Fibroblast of lung (primary cell): ENCODE measurements around the gene COL26A1. TPM values are rescaled to one million over a fixed set of nuclear protein-coding genes. Genes with fewer than 3 reads are reported as not detected.
"Not testable (repeated sequence)": the region's sequence is repeated elsewhere in the genome, so short reads cannot be mapped to it uniquely, and the experiment has no call there.

ENCODE experiments used
- DNase-seq, 2 donors: peaks; one replicate each; pipeline versions ENCODE4 v3.0.0 to v3.0.0-alpha.2; 2010; ENCODE audit warnings: low read depth in 2 of 2
- H2AFZ ChIP-seq: 2 replicates; pipeline ENCODE4 v1.5.1; 2012; ENCODE audit warnings: low read length, control low read depth, inconsistent platforms
- H3K27ac ChIP-seq: 2 replicates; pipeline ENCODE4 v1.5.1; 2011; ENCODE audit warnings: low read length, control low read depth; ENCODE audit not compliant: insufficient read depth
- H3K27me3 ChIP-seq: 2 replicates; pipeline ENCODE4 v1.5.1; 2011; ENCODE audit warnings: mild to moderate bottlenecking, low read length; ENCODE audit not compliant: control insufficient read depth, insufficient read depth
- H3K36me3 ChIP-seq: 2 replicates; pipeline ENCODE4 v1.5.1; 2011; ENCODE audit warnings: low read length; ENCODE audit not compliant: control insufficient read depth, insufficient read depth
- H3K4me1 ChIP-seq: 2 replicates; pipeline ENCODE4 v1.5.1; 2011; ENCODE audit warnings: low read length; ENCODE audit not compliant: control insufficient read depth, insufficient read depth; ENCODE audit errors: extremely low read depth
- H3K4me2 ChIP-seq: 2 replicates; pipeline ENCODE4 v1.5.1; 2011; ENCODE audit warnings: low read length, control low read depth; ENCODE audit not compliant: insufficient read depth; ENCODE audit errors: extremely low read depth
- H3K4me3 ChIP-seq, 4 experiments: fragments of 200-600 bp in 1 of 4; sonication (generic) in 1 of 4; replicated peaks in 1 of 4; 2 replicates each; pipeline ENCODE4 v1.5.1; 2011 to 2016; ENCODE audit warnings: low read length in 4 of 4, low read depth in 3 of 4, mild to moderate bottlenecking in 3 of 4, control low read depth in 2 of 4, inconsistent platforms in 1 of 4, mixed read lengths in 1 of 4; ENCODE audit not compliant: insufficient read depth in 1 of 4; ENCODE audit errors: control extremely low read depth in 1 of 4
- H3K79me2 ChIP-seq: 2 replicates; pipeline ENCODE4 v1.5.1; 2012; ENCODE audit warnings: mild to moderate bottlenecking, low read length, inconsistent platforms; ENCODE audit not compliant: control insufficient read depth, insufficient read depth
- H3K9ac ChIP-seq: 2 replicates; pipeline ENCODE4 v1.5.1; 2011; ENCODE audit warnings: mild to moderate bottlenecking, low read length, control low read depth; ENCODE audit not compliant: insufficient read depth
- H3K9me3 ChIP-seq: 2 replicates; pipeline ENCODE4 v1.5.1; 2012; ENCODE audit warnings: low read depth, low read length; ENCODE audit not compliant: control insufficient read depth, insufficient read depth
- H4K20me1 ChIP-seq: 2 replicates; pipeline ENCODE4 v1.5.1; 2011; ENCODE audit warnings: low read length; ENCODE audit not compliant: control insufficient read depth, insufficient read depth; ENCODE audit errors: extremely low read depth
- CTCF ChIP-seq, 2 donors: IDR thresholded peaks in 1 of 2; conservative IDR thresholded peaks in 1 of 2; 1 replicate in 1 of 2; 2 replicates in 1 of 2; pipeline ENCODE4 v1.5.1; 2011 to 2012; ENCODE audit warnings: low read length in 2 of 2, control low read depth in 1 of 2, inconsistent platforms in 1 of 2, low read depth in 1 of 2, mild to moderate bottlenecking in 1 of 2
- EZH2 ChIP-seq: IDR thresholded peaks from 2 replicates; pipeline ENCODE4 v1.5.1; 2012; ENCODE audit warnings: low read length, control low read depth, mild to moderate bottlenecking; ENCODE audit errors: missing control alignments
- polyA plus RNA-seq, 2 donors: library from polyadenylated mRNA; depleted of rRNA in 1 of 2; stranded (reverse) in 1 of 2; unstranded in 1 of 2; fragments of >200 nt; gene quantifications; 2 replicates each; pipeline ENCODE4 v1.2.1, GENCODE V29; 2011 to 2012; ENCODE audit warnings: missing spikeins in 1 of 2
- total RNA-seq: library from RNA; depleted of rRNA; stranded (reverse); fragments of >200 nt; gene quantifications from 2 replicates; pipeline ENCODE4 v1.2.1, GENCODE V29; 2014

COL26A1 gene
- total and polyA plus RNA-seq, 2 donors (not counting 1 experiment from before 2014, with no cell fraction given) = 0.06 TPM; not detected in 1

DNA sequence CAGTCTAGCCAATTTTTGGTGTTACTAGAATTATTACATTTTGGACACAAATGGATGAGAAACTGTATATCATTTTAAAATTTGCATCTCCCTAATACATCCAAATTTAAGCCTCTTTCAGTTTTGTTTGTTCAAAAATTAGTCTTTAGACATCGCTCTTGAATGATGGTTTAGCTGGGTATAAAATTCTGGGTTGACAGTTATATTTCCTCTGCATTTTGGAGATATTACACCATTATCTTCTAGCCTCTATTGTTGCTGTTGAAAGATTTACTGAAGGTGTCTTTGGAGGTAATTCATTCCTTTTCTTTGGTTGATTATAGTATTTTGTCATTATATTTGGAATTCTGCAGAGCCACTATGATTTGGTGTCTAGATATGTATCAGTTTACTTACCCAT is 116.5 kb downstream of the COL26A1 start:
- no peak overlapping the region for H3K27ac ChIP-seq
- no peak overlapping the region for H3K4me3 ChIP-seq
- TF ChIP-seq EZH2 (no peak), CTCF (conservative IDR thresholded peaks at IDR 0.05 in 1 of 2, IDR thresholded peaks at IDR 0.05 in 1 of 2; ENCODE audit: low read depth in 1 of 2, low read length in 2 of 2) (no peak)
- H3K4me2 ChIP-seq = no peak overlapping the region
- H4K20me1 ChIP-seq = no peaks in the 10 kb centered on the region
- no peaks in the 10 kb centered on the region for H3K36me3 ChIP-seq
- DNase-seq = no peak
- no peak overlapping the region for H3K9ac ChIP-seq
- H2AFZ ChIP-seq = no peak overlapping the region
- H3K27me3 ChIP-seq = no peaks in the 10 kb centered on the region
- H3K79me2 ChIP-seq = no peaks in the 10 kb centered on the region
- no peaks in the 10 kb centered on the region for H3K9me3 ChIP-seq
- no peaks in the 10 kb centered on the region for H3K4me1 ChIP-seq

GRCh38 chr7:101486056-101486432 is 123.4 kb downstream of the COL26A1 start:
- not testable (repeated sequence) for H3K9me3 ChIP-seq, DNase-seq, H3K36me3 ChIP-seq, H2AFZ ChIP-seq, H3K4me1 ChIP-seq, H3K4me2 ChIP-seq, H3K9ac ChIP-seq, H3K79me2 ChIP-seq, H3K27ac ChIP-seq, H3K4me3 ChIP-seq, H3K27me3 ChIP-seq, H4K20me1 ChIP-seq

DNA sequence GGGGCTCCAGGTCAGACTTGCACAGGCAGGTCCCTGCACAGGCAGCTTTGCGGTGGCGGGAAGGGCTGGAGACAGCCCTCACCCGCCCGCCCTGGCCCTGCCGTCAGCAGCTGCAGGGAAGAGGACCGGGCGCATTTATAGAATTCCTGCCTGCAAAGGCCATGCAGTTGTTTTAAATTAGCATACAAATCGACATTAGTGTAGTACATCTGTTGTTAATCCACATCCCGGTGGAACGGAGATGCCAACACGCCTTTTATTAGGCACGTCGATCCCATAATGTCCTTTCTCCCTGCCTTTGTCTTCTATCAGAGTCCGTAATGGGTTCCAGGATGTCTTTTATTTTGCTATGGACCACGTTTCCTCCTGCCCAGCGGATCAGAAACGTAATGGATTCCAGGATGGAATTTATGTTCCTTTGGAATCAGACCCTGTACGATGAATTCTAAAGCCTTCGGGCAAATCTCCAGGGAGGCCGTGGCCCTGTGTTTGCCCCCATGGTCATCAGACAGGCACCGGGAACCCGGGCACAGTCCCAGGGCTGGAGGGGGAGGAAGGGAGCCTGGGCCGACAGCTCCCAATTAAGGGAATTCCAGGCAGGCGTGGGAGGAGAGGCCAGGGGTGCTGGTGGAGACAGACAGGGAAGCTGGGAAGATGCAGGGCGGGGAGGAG is 123.9 kb downstream of the COL26A1 start:
- no peak overlapping the region for H3K4me2 ChIP-seq
- no peak overlapping the region for H2AFZ ChIP-seq
- peak in 1 of 2 donors; percentile 28 for DNase-seq
- no peaks in the 10 kb centered on the region for H4K20me1 ChIP-seq
- TF ChIP-seq CTCF (conservative IDR thresholded peaks at IDR 0.05 in 1 of 2, IDR thresholded peaks at IDR 0.05 in 1 of 2; ENCODE audit: low read depth in 1 of 2, low read length in 2 of 2) = no peak
- no peak for TF ChIP-seq EZH2
- H3K4me3 ChIP-seq = no peak overlapping the region
- no peaks in the 10 kb centered on the region for H3K9me3 ChIP-seq
- no peaks in the 10 kb centered on the region for H3K27me3 ChIP-seq
- no peak overlapping the region for H3K9ac ChIP-seq
- H3K4me1 ChIP-seq = no peaks in the 10 kb centered on the region
- H3K27ac ChIP-seq = no peak overlapping the region
- no peaks in the 10 kb centered on the region for H3K36me3 ChIP-seq
- H3K79me2 ChIP-seq = no peaks in the 10 kb centered on the region
